ENCODE results near the gene METTL25. TPM values are rescaled to one million over a fixed set of nuclear protein-coding genes. Genes with fewer than 3 reads are reported as not detected.

METTL25 gene
- polyA plus RNA-seq, 1 donor (not counting 4 experiments of a cell fraction or from before 2014, with no cell fraction given) = 6.0 TPM

DNA sequence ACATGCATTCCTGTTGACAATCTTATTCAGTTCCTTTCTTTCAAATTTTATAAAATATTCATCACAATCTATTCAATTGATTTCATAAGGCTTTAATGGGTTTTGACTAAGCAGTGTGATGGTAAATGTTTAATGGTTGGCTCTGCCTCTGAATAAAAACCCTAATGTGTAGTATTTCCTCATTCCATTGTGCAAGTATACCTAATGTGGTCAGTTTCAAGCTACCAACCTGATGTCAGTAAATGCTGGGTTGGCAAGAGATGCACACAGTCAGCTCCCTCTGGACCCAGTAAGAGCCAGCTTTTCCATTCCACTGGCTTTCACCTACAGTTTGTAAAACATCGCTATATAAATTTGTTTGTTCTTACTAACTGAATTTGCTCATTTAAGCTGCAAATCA is 53.9 kb downstream of the METTL25 start:
- dilution Hi-C loops (cut with MboI; ENCODE audit: extremely low pct_ligation_motif_present, low sequenced_read_pairs) = no loop called here
- FAIRE-seq (peak; percentile 36), DNase-seq (ENCODE audit: low read depth, low spot score) (no peak)
- H2AFZ ChIP-seq (ENCODE audit: control insufficient read depth, low read length) = no peak overlapping the region
- H3K36me3 ChIP-seq (ENCODE audit: control insufficient read depth in 2 of 2, extremely low read depth in 1 of 2, insufficient read depth in 2 of 2, low read length in 2 of 2) = no peaks in the 10 kb centered on the region
- no peak overlapping the region for H3K4me2 ChIP-seq (ENCODE audit: control insufficient read depth, extremely low read depth, insufficient read depth, low read depth, low read length)
- H3K27me3 ChIP-seq (ENCODE audit: control insufficient read depth, extremely low read depth, insufficient read depth, low read length) = no peaks in the 10 kb centered on the region
- H3K9me3 ChIP-seq (ENCODE audit: control insufficient read depth, low read depth, low read length) = no peaks in the 10 kb centered on the region
- H3K4me1 ChIP-seq (ENCODE audit: control insufficient read depth, extremely low read depth, insufficient read depth, low read length) = peaks cover 16% of the 10 kb centered on the region
- H3K9ac ChIP-seq (ENCODE audit: control insufficient read depth, extremely low read depth, insufficient read depth, low read length) = no peak overlapping the region
- no peaks in the 10 kb centered on the region for H4K20me1 ChIP-seq (ENCODE audit: control insufficient read depth, extremely low read depth, insufficient read depth, low read length)
- no peak overlapping the region for H3K4me3 ChIP-seq (ENCODE audit: control insufficient read depth in 2 of 3, extremely low read depth in 1 of 3, insufficient read depth in 2 of 3, low read depth in 1 of 3, low read length in 3 of 3)
- H3K9me1 ChIP-seq (ENCODE audit: control insufficient read depth, extremely low read depth, insufficient read depth, low read length) = no peaks in the 10 kb centered on the region
- H3K79me2 ChIP-seq (ENCODE audit: control insufficient read depth, insufficient read depth, low read length) = no peaks in the 10 kb centered on the region
- H3K27ac ChIP-seq (ENCODE audit: control insufficient read depth, insufficient read depth, low read length) = no peak overlapping the region
- TF ChIP-seq, protein P1, sequence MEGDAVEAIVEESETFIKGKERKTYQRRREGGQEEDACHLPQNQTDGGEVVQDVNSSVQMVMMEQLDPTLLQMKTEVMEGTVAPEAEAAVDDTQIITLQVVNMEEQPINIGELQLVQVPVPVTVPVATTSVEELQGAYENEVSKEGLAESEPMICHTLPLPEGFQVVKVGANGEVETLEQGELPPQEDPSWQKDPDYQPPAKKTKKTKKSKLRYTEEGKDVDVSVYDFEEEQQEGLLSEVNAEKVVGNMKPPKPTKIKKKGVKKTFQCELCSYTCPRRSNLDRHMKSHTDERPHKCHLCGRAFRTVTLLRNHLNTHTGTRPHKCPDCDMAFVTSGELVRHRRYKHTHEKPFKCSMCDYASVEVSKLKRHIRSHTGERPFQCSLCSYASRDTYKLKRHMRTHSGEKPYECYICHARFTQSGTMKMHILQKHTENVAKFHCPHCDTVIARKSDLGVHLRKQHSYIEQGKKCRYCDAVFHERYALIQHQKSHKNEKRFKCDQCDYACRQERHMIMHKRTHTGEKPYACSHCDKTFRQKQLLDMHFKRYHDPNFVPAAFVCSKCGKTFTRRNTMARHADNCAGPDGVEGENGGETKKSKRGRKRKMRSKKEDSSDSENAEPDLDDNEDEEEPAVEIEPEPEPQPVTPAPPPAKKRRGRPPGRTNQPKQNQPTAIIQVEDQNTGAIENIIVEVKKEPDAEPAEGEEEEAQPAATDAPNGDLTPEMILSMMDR (optimal IDR thresholded peaks at IDR 0.05 in 1 of 3, IDR thresholded peaks at IDR 0.05 in 1 of 3, conservative IDR thresholded peaks at IDR 0.05 in 1 of 3; ENCODE audit: extremely low read depth in 1 of 3, insufficient read depth in 2 of 3, low read length in 3 of 3) = no peak
- no peak for TF ChIP-seq EZH2 (IDR thresholded peaks at IDR 0.05; ENCODE audit: low read length)

DNA sequence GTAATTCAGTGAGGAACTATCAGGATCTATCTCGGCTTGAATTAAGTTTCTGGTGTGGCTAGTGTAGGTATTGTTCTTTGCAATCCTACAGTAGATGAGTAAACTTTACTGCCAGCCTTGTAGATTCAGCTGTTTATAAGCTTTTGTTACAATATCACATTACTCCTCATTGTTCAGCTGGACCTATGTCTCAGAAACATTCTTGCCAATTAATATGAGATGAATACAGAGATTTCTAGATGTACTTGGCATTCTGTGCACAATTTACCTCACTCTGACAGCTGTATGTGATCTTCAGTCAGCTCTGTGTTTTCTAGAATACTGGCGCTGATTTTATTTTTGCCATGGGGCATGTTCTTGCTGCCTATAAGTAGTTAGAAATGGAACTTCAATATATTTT is 55.7 kb downstream of the METTL25 start:
- H2AFZ ChIP-seq (ENCODE audit: control insufficient read depth, low read length) = no peak overlapping the region
- no peaks in the 10 kb centered on the region for H3K36me3 ChIP-seq (ENCODE audit: control insufficient read depth in 2 of 2, extremely low read depth in 1 of 2, insufficient read depth in 2 of 2, low read length in 2 of 2)
- FAIRE-seq (no peak), DNase-seq (ENCODE audit: low read depth, low spot score) (no peak)
- peaks cover 16% of the 10 kb centered on the region for H3K4me1 ChIP-seq (ENCODE audit: control insufficient read depth, extremely low read depth, insufficient read depth, low read length)
- H3K27me3 ChIP-seq (ENCODE audit: control insufficient read depth, extremely low read depth, insufficient read depth, low read length) = no peaks in the 10 kb centered on the region
- no peaks in the 10 kb centered on the region for H4K20me1 ChIP-seq (ENCODE audit: control insufficient read depth, extremely low read depth, insufficient read depth, low read length)
- no peak overlapping the region for H3K4me2 ChIP-seq (ENCODE audit: control insufficient read depth, extremely low read depth, insufficient read depth, low read depth, low read length)
- TF ChIP-seq EZH2 (IDR thresholded peaks at IDR 0.05; ENCODE audit: low read length) = no peak
- TF ChIP-seq, protein P1 (optimal IDR thresholded peaks at IDR 0.05 in 1 of 3, IDR thresholded peaks at IDR 0.05 in 1 of 3, conservative IDR thresholded peaks at IDR 0.05 in 1 of 3; ENCODE audit: extremely low read depth in 1 of 3, insufficient read depth in 2 of 3, low read length in 3 of 3) = no peak
- no peak overlapping the region for H3K27ac ChIP-seq (ENCODE audit: control insufficient read depth, insufficient read depth, low read length)
- dilution Hi-C loops (cut with MboI; ENCODE audit: extremely low pct_ligation_motif_present, low sequenced_read_pairs) = no loop called here
- no peaks in the 10 kb centered on the region for H3K9me1 ChIP-seq (ENCODE audit: control insufficient read depth, extremely low read depth, insufficient read depth, low read length)
- no peaks in the 10 kb centered on the region for H3K9me3 ChIP-seq (ENCODE audit: control insufficient read depth, low read depth, low read length)
- H3K9ac ChIP-seq (ENCODE audit: control insufficient read depth, extremely low read depth, insufficient read depth, low read length) = no peak overlapping the region
- no peaks in the 10 kb centered on the region for H3K79me2 ChIP-seq (ENCODE audit: control insufficient read depth, insufficient read depth, low read length)
- H3K4me3 ChIP-seq (ENCODE audit: control insufficient read depth in 2 of 3, extremely low read depth in 1 of 3, insufficient read depth in 2 of 3, low read depth in 1 of 3, low read length in 3 of 3) = no peak overlapping the region
